Aorta (tissue), 5 donors: ENCODE data around the gene IL1RAPL2. TPM values are rescaled to one million over a fixed set of nuclear protein-coding genes. Genes with fewer than 3 reads are reported as not detected.
"Not testable (repeated sequence)": the region's sequence is repeated elsewhere in the genome, so short reads cannot be mapped to it uniquely, and the experiment has no call there.

Source experiments
- ATAC-seq: fragments of 200-7000 bp; cut with Tn5 transposase; one replicate; pipeline ENCODE4 v1.9.1; 2022; ENCODE audit warnings: moderate library complexity; ENCODE audit not compliant: low FRiP score
- DNase-seq, 2 donors: peaks; one replicate each; pipeline ENCODE4 v3.0.0-alpha.2; 2020
- H3K27ac ChIP-seq, 2 donors: one replicate each; pipeline ENCODE4 v1.5.1; 2013; ENCODE audit warnings: low read length in 2 of 2, mild to moderate bottlenecking in 2 of 2, moderate library complexity in 2 of 2, control low read depth in 1 of 2, inconsistent platforms in 1 of 2, low read depth in 1 of 2
- H3K27me3 ChIP-seq, 2 donors: one replicate each; pipeline ENCODE4 v1.6.1; 2013; ENCODE audit warnings: control low read depth in 1 of 2, low read length in 1 of 2, mild to moderate bottlenecking in 1 of 2, moderate library complexity in 1 of 2; ENCODE audit not compliant: insufficient read depth in 2 of 2, control insufficient read depth in 1 of 2
- H3K36me3 ChIP-seq, 2 donors: one replicate each; pipeline ENCODE4 v1.6.1; 2013; ENCODE audit warnings: control low read depth in 1 of 2, low read length in 1 of 2, mild to moderate bottlenecking in 1 of 2; ENCODE audit not compliant: insufficient read depth in 2 of 2, control insufficient read depth in 1 of 2
- H3K4me1 ChIP-seq, 2 donors: one replicate each; pipeline ENCODE4 v1.6.1; 2013; ENCODE audit warnings: low read length in 2 of 2, control low read depth in 1 of 2, mild to moderate bottlenecking in 1 of 2, moderate library complexity in 1 of 2; ENCODE audit not compliant: insufficient read depth in 2 of 2, control insufficient read depth in 1 of 2
- H3K4me3 ChIP-seq, 2 donors: one replicate each; pipeline ENCODE4 v1.5.1; 2013; ENCODE audit warnings: low read length in 2 of 2, control low read depth in 1 of 2, mild to moderate bottlenecking in 1 of 2
- H3K9me3 ChIP-seq: one replicate; pipeline ENCODE4 v1.6.1; 2013; ENCODE audit warnings: mild to moderate bottlenecking, low read length; ENCODE audit not compliant: control insufficient read depth
- WGBS, 2 donors: extraction: QIAGEN DNeasy Blood & Tissue Kit; methylation state at CpG; one replicate each; pipeline ENCODE4 v1.1.7; 2013; 5-methylcytosine and 5-hydroxymethylcytosine counted together
- intact Hi-C, 2 donors: fragments of 100-400 bp; cut with DNase I; formaldehyde crosslinking; loops; one replicate each; pipeline versions ENCODE4 v1.14.2 to v1.15.0; 2022
- long read RNA-seq, 2 donors: library from polyadenylated mRNA; unstranded; transcript quantifications; one replicate each; pipeline ENCODE4 v2.0.0, GENCODE V29; 2020 to 2021
- polyA plus RNA-seq, 2 donors: library from polyadenylated mRNA; stranded (reverse); fragments of 200-250 nt; gene quantifications; one replicate each; pipeline ENCODE4 v1.2.3, GENCODE V29; 2013
- total RNA-seq, 2 donors: library from RNA; stranded (reverse); fragmentation: NEBNext Ultra II Directional; extraction: Animal tissue kit (Norgen Biotek cat#: 25700); gene quantifications; one replicate each; pipeline ENCODE4 v1.2.1, GENCODE V29; 2021
- donor health status: healthy with polysubstance abuse.
- donor health status: Bipolar disorder and iron deficiency.
- donor health status: DM: no; HTN: no; CAD: no.
- donor health status: DM: no; HTN: no; CAD: no.
- donor health status: DM: yes; HTN: yes; CAD: no.

IL1RAPL2 gene
- total RNA-seq (not detected), polyA plus RNA-seq (not detected)
- long read RNA-seq, donor 1 = 0 reads
- long read RNA-seq, donor 2 = 0 reads

DNA sequence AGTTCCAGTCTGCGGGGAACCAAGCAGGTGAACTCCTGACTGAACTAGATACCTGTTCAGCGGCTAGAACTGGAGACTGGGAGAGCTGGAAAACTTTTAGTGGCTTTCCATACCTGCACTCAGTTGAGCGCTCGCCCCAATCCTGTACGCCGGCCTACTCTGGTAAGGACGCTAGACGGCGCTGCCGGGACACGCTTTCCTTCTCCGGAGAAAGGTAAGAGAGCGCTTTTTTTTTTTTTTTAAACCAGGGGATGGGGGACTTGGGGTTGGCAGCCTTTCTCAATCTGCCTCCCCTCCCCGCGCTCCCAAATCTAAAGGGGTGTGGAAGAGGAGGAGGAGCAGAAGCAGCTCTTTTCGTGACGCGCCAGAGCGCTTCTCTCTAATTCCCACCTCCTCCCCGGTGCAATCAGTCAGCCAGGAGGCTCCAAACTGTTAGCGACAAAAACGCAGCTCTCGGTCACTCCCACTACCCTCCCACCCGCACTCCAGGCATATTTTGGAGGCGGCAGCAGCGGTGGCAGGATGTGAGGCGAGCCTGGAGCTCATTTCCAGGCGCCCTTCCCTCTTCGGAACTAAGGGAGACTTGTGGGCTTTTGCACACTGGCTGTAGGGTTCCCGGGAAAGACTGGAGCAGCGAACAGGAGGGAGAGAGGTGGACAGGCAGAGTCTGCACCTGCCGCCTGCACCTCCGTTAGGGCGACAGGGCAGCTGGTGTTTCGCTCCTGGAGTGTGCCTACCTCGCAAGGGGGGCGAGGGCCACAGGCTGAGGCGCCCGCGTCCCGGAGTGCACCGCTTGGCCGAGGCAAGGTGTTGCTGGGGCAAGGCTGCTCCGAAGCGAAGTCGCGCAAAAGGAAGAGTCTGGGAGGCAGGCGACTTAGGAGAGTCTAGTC lies at the start of gene IL1RAPL2:
Gene IL1RAPL2 (plus strand): TSS at position 409 of the 890 bp plus-strand sequence.
- no peak within 1 kb of the TSS for H3K4me3 ChIP-seq
- H3K36me3 ChIP-seq = no peaks in the 10 kb centered on the region
- no peaks in the 10 kb centered on the region for H3K9me3 ChIP-seq
- no peak within 1 kb of the TSS for H3K27ac ChIP-seq
- no peaks in the 10 kb centered on the region for H3K27me3 ChIP-seq
- DNase-seq = no peak
- no peaks in the 10 kb centered on the region for H3K4me1 ChIP-seq
- intact Hi-C loops = no loop called here
- ATAC-seq = no peak
- WGBS, 2 donors = 1 to 19% methylated on average over 46 to 48 of the region's 48 CpGs

- H3K27me3 ChIP-seq = no peaks in the 10 kb centered on the region
- no peak for ATAC-seq
- intact Hi-C loops = no loop called here
- WGBS, 2 donors = 31 to 34% methylated on average over 2 of the region's 2 CpGs
- no peaks in the 10 kb centered on the region for H3K9me3 ChIP-seq
- DNase-seq = no peak
- no peak overlapping the region for H3K4me3 ChIP-seq
- no peak overlapping the region for H3K27ac ChIP-seq
- no peaks in the 10 kb centered on the region for H3K36me3 ChIP-seq
- H3K4me1 ChIP-seq = no peaks in the 10 kb centered on the region
Measured at GRCh38 chrX:104522386-104522785, 43.6 kb upstream of the IL1RAPL2 start.

DNA sequence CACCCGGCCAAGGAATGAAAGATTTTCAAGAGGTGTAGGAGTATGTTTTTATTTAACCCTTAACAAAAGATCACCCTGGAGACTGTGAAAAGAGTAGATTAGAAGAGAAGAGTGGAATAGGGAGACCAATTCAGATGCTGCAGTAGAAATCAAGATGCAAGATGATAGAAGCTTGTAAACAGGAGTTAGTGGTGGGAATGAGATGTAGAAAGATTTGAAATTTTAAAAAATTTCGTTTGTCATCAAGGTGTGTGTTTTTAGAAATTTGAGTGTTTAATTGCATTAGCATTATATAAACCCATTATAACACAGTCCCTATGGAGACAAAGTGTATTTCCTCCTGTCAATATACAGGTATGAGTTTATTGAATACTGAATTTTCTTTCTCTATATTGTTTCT lies 42.1 kb upstream of the IL1RAPL2 start:
- no peak for ATAC-seq
- WGBS, 2 donors = 52 to 56% methylated on average over 2 of the region's 2 CpGs

GRCh38 chrX:104539081-104539480 lies 26.9 kb upstream of the IL1RAPL2 start:
- Histone ChIP-seq H3K4me1 (no peaks in the 10 kb centered on the region), H3K9me3 (no peaks in the 10 kb centered on the region), H3K27ac (no peak overlapping the region), H3K36me3 (no peaks in the 10 kb centered on the region), H3K4me3 (no peak overlapping the region), H3K27me3 (no peaks in the 10 kb centered on the region)
- ATAC-seq = no peak
- intact Hi-C loops = no loop called here
- DNase-seq = no peak
- WGBS, 2 donors = 77% methylated on average over 2 of the region's 2 CpGs

More for the DNA sequence above, 42.1 kb upstream of the IL1RAPL2 start:
- no peak overlapping the region for H3K27ac ChIP-seq
- H3K36me3 ChIP-seq = no peaks in the 10 kb centered on the region
- H3K27me3 ChIP-seq = no peaks in the 10 kb centered on the region
- no peaks in the 10 kb centered on the region for H3K4me1 ChIP-seq
- intact Hi-C loops = no loop called here
- no peak for DNase-seq
- H3K9me3 ChIP-seq = no peaks in the 10 kb centered on the region
- H3K4me3 ChIP-seq = no peak overlapping the region

- H3K36me3 ChIP-seq, H3K27ac ChIP-seq, H3K9me3 ChIP-seq, ATAC-seq, intact Hi-C loops, H3K4me3 ChIP-seq, H3K4me1 ChIP-seq, H3K27me3 ChIP-seq, DNase-seq: not testable (repeated sequence)
- WGBS, 2 donors = 49 to 63% methylated on average over 2 of the region's 2 CpGs
Measured at GRCh38 chrX:104542447-104542846, 23.6 kb upstream of the IL1RAPL2 start.

DNA sequence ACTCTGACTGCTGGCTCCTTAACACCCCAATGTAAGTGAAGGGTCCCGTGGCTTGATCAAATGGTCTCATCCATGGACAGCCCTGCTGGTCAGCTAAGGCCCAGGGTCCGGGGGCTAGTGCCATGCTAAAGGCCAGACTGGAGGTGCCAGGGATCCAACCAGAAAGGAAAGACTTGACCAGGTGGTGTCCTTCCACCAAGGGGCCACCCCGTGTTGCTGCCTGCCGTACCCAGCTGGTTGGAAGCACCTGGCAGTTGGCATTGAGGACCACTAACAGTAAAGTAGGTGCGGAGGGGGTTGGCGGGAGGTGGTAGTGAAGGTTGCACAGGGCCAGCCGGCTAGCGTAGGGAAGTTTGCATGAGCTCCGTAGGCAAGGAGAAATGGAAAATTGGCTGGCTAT lies 1.7 kb upstream of the IL1RAPL2 start:
- H3K9me3 ChIP-seq = no peaks in the 10 kb centered on the region
- H3K4me3 ChIP-seq = no peak overlapping the region
- intact Hi-C loops = no loop called here
- ATAC-seq (no peak), DNase-seq (no peak)
- H3K36me3 ChIP-seq = no peaks in the 10 kb centered on the region
- no peak overlapping the region for H3K27ac ChIP-seq
- no peaks in the 10 kb centered on the region for H3K4me1 ChIP-seq
- no peaks in the 10 kb centered on the region for H3K27me3 ChIP-seq
- 61 to 63% methylated on average over 9 of the region's 9 CpGs for WGBS, 2 donors

GRCh38 chrX:104564921-104565703 lies 887 bp upstream of the IL1RAPL2 start:
- ATAC-seq = no peak
- Histone ChIP-seq H3K4me1 (no peaks in the 10 kb centered on the region), H3K36me3 (no peaks in the 10 kb centered on the region), H3K9me3 (no peaks in the 10 kb centered on the region), H3K4me3 (no peak overlapping the region), H3K27me3 (no peaks in the 10 kb centered on the region), H3K27ac (no peak overlapping the region)
- intact Hi-C loops = no loop called here
- DNase-seq = no peak
- WGBS, 2 donors = 5 to 39% methylated on average over 39 of the region's 39 CpGs

- Histone ChIP-seq H3K9me3 (no peaks in the 10 kb centered on the region), H3K4me3 (no peak overlapping the region), H3K4me1 (no peaks in the 10 kb centered on the region), H3K27me3 (no peaks in the 10 kb centered on the region), H3K36me3 (no peaks in the 10 kb centered on the region), H3K27ac (no peak overlapping the region)
- DNase-seq (no peak), ATAC-seq (no peak)
- WGBS, 2 donors = 1 to 27% methylated on average over 45 to 46 of the region's 46 CpGs
- intact Hi-C loops = no loop called here
Measured at GRCh38 chrX:104566681-104567501, 892 bp downstream of the IL1RAPL2 start.
